ENCODE data around the gene ZBTB22.
A peak's percentile ranks its signal among the peaks of the same experiment; 100 is the strongest.

Gene ZBTB22

DNA sequence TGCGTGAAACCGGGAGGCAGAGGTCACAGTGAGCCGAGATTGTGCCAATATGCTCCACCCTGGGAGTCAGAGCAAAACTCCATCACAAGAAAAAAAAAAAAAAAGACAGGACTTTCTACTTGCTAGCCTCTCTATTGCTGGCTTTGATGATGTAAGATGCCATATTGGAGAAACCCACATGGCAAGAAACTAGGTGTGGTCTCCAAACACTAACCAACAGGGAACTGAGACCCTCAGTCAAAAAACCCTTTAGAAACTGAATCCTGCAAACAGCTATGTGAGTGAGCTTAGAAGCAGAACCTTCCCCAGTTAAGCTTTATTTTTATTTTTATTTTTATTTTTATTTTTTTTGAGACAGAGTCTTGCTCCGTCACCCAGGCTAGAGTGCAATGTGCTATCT, 18.4 kb upstream of the ZBTB22 start:
- no peak overlapping the region for H2AFZ ChIP-seq
- H3K9me3 ChIP-seq (ENCODE audit: control insufficient read depth, low read length) = no peaks in the 10 kb centered on the region
- no peak overlapping the region for H3K9ac ChIP-seq
- no peak overlapping the region for H3K4me2 ChIP-seq (ENCODE audit: low read length)
- no peak overlapping the region for H3K27ac ChIP-seq
- H3K79me2 ChIP-seq = no peaks in the 10 kb centered on the region
- no peak overlapping the region for H3K4me3 ChIP-seq (ENCODE audit: low read depth, low read length)
- TF ChIP-seq, protein P1, sequence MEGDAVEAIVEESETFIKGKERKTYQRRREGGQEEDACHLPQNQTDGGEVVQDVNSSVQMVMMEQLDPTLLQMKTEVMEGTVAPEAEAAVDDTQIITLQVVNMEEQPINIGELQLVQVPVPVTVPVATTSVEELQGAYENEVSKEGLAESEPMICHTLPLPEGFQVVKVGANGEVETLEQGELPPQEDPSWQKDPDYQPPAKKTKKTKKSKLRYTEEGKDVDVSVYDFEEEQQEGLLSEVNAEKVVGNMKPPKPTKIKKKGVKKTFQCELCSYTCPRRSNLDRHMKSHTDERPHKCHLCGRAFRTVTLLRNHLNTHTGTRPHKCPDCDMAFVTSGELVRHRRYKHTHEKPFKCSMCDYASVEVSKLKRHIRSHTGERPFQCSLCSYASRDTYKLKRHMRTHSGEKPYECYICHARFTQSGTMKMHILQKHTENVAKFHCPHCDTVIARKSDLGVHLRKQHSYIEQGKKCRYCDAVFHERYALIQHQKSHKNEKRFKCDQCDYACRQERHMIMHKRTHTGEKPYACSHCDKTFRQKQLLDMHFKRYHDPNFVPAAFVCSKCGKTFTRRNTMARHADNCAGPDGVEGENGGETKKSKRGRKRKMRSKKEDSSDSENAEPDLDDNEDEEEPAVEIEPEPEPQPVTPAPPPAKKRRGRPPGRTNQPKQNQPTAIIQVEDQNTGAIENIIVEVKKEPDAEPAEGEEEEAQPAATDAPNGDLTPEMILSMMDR (IDR thresholded peaks at IDR 0.05) = no peak
- no peaks in the 10 kb centered on the region for H3K4me1 ChIP-seq
- H3K27me3 ChIP-seq (ENCODE audit: control insufficient read depth, insufficient read depth, low read length) = no peaks in the 10 kb centered on the region
- no peaks in the 10 kb centered on the region for H3K36me3 ChIP-seq (ENCODE audit: control insufficient read depth, insufficient read depth, low read length)

DNA sequence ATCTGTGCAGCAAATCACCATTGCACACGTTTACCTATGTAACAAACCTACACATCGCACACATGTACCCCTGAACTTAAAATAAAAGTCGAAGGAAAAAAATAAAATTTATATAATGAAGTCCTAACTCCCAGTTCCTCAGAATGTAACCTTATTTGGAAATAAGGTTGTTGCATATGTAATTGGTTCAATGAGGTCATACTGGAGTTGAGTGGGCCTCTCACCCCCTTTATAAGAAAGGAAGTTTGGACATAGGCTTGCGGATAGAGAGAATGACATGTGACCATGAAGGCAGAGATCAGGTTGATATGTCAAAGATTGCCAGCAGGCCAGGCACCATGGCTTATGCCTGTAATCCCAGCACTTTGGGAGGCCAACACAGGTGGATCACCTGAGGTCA, 16.1 kb upstream of the ZBTB22 start:
- no peak overlapping the region for H3K4me2 ChIP-seq (ENCODE audit: low read length)
- H3K27ac ChIP-seq = no peak overlapping the region
- no peak overlapping the region for H2AFZ ChIP-seq
- no peak overlapping the region for H3K9ac ChIP-seq
- no peaks in the 10 kb centered on the region for H3K79me2 ChIP-seq
- no peaks in the 10 kb centered on the region for H3K4me1 ChIP-seq
- no peaks in the 10 kb centered on the region for H3K27me3 ChIP-seq (ENCODE audit: control insufficient read depth, insufficient read depth, low read length)
- TF ChIP-seq, protein P1 (IDR thresholded peaks at IDR 0.05) = no peak
- H3K9me3 ChIP-seq (ENCODE audit: control insufficient read depth, low read length) = no peaks in the 10 kb centered on the region
- H3K36me3 ChIP-seq (ENCODE audit: control insufficient read depth, insufficient read depth, low read length) = no peaks in the 10 kb centered on the region
- no peak overlapping the region for H3K4me3 ChIP-seq (ENCODE audit: low read depth, low read length)

DNA sequence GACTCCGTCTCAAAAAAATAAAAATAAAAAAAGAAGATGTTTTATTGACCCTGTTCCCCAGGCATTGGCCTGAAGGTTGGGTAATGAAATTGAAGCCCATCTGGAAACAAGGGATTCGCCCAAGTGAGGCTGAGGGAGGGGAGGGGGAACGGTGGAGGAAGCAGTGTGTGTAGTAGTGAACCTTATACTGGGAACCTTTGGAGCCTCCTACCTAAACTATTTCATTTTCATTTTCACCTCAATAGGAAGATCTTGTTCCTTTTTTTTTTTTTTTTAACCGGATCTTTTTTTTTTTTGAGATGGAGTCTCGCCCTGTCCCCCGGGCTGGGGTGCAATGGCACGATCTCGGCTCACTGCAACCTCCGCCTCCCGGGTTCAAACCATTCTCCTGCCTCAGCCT, 13.2 kb upstream of the ZBTB22 start:
- H3K9me3 ChIP-seq (ENCODE audit: control insufficient read depth, low read length) = no peaks in the 10 kb centered on the region
- H3K36me3 ChIP-seq (ENCODE audit: control insufficient read depth, insufficient read depth, low read length) = no peaks in the 10 kb centered on the region
- H3K4me2 ChIP-seq (ENCODE audit: low read length) = no peak overlapping the region
- no peaks in the 10 kb centered on the region for H3K79me2 ChIP-seq
- H3K27ac ChIP-seq = no peak overlapping the region
- H2AFZ ChIP-seq = no peak overlapping the region
- H3K4me1 ChIP-seq = no peaks in the 10 kb centered on the region
- no peak overlapping the region for H3K9ac ChIP-seq
- TF ChIP-seq, protein P1 (IDR thresholded peaks at IDR 0.05) = no peak
- H3K27me3 ChIP-seq (ENCODE audit: control insufficient read depth, insufficient read depth, low read length) = no peaks in the 10 kb centered on the region
- no peak overlapping the region for H3K4me3 ChIP-seq (ENCODE audit: low read depth, low read length)

DNA sequence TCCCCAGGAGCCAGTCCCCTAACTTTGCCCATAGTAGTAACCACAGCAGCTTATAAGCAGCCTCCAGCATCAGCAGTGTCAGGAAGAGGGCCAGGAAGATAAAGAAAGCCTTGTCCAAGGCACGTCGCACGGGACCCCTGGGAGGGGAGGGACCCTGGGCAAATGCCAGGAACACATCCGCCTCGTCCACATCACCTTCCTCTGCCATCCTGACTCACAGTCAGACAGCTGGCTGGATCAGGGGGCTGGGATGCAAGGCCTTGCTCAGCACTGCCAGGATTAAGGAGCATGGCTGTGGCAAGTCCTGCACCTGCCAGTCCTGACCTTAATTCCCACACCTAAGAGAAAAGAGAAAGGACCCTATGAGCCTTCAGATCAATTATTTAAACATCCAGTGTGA, 11.5 kb upstream of the ZBTB22 start:
- Histone ChIP-seq H3K4me2 (ENCODE audit: low read length) (no peak overlapping the region), H2AFZ (no peak overlapping the region)
- TF ChIP-seq, protein P1 (IDR thresholded peaks at IDR 0.05) = no peak

DNA sequence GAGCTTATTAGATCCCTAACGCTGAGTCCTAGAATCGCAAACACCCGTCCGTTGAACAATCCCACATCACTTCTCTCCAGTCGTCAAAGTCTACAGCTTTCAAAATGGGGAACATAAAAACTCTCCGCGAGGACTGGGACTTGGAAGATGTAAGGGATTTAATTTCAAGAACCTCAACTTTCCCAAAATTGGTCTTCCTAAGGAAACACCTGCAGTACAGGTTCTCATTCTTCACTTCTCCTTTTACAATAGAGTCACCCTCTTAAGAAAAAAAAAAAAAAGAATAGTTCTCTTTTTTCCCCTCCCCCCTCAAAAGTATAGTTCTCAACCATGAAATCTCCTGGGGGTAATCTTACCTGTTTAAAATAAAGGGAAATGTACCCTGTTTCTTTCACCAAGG, 6.6 kb upstream of the ZBTB22 start:
- no peak overlapping the region for H3K9ac ChIP-seq
- TF ChIP-seq, protein P1 (IDR thresholded peaks at IDR 0.05) = no peak
- H3K4me1 ChIP-seq = peaks cover 30% of the 10 kb centered on the region
- peak overlapping the region; percentile 93 for H2AFZ ChIP-seq
- H3K4me3 ChIP-seq (ENCODE audit: low read depth, low read length) = peak overlapping the region; percentile 91
- no peaks in the 10 kb centered on the region for H3K36me3 ChIP-seq (ENCODE audit: control insufficient read depth, insufficient read depth, low read length)
- no peaks in the 10 kb centered on the region for H3K9me3 ChIP-seq (ENCODE audit: control insufficient read depth, low read length)
- H3K27ac ChIP-seq = no peak overlapping the region
- peaks cover 6% of the 10 kb centered on the region for H3K79me2 ChIP-seq
- H3K27me3 ChIP-seq (ENCODE audit: control insufficient read depth, insufficient read depth, low read length) = no peaks in the 10 kb centered on the region
- peak overlapping the region; percentile 96 for H3K4me2 ChIP-seq (ENCODE audit: low read length)

More for the DNA sequence above, 11.5 kb upstream of the ZBTB22 start:
- Histone ChIP-seq H3K9ac (no peak overlapping the region), H3K4me3 (ENCODE audit: low read depth, low read length) (no peak overlapping the region), H3K4me1 (no peaks in the 10 kb centered on the region), H3K79me2 (no peaks in the 10 kb centered on the region), H3K36me3 (ENCODE audit: control insufficient read depth, insufficient read depth, low read length) (no peaks in the 10 kb centered on the region), H3K9me3 (ENCODE audit: control insufficient read depth, low read length) (no peaks in the 10 kb centered on the region), H3K27ac (no peak overlapping the region), H3K27me3 (ENCODE audit: control insufficient read depth, insufficient read depth, low read length) (no peaks in the 10 kb centered on the region)

Data from parathyroid adenoma (tissue), 2 donors.